PC-3 (cell line): ENCODE data around the gene LRRC61.

Experiments used
- EZH2 ChIP-seq: fragments of 300-600 bp; sonication (generic); IDR thresholded peaks from one replicate; pipeline ENCODE4 v1.6.1; 2017; ENCODE audit warnings: antibody characterized with exemption, mild to moderate bottlenecking, low read length; ENCODE audit not compliant: unreplicated experiment
- TF ChIP-seq, protein P1 (sequence below): fragments of 300-600 bp; sonication (generic); conservative IDR thresholded peaks from 2 replicates; pipeline ENCODE4 v1.5.1; 2017; ENCODE audit warnings: antibody characterized with exemption, low read depth, mild to moderate bottlenecking, low read length

DNA sequence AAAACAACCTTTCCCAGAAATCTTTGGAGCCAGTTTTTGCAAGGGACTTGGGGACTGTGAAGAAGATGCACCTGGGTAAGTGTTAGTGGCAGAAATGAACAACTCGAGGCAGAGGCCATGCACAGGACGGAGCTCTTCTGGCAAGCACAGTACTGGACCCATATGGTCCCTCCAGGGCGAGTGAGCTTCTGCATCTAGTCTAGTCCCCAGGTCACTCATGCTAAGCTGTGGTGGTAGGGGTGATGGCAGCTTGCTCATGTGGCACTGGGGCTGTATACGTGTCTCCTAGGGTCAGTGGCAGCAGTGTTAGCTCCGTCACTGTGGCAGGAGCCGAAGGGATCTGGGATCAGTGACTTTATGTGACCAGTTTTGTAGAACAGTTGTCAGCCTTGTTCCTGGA, 9.3 kb upstream of the LRRC61 start:
- TF ChIP-seq, protein P1, sequence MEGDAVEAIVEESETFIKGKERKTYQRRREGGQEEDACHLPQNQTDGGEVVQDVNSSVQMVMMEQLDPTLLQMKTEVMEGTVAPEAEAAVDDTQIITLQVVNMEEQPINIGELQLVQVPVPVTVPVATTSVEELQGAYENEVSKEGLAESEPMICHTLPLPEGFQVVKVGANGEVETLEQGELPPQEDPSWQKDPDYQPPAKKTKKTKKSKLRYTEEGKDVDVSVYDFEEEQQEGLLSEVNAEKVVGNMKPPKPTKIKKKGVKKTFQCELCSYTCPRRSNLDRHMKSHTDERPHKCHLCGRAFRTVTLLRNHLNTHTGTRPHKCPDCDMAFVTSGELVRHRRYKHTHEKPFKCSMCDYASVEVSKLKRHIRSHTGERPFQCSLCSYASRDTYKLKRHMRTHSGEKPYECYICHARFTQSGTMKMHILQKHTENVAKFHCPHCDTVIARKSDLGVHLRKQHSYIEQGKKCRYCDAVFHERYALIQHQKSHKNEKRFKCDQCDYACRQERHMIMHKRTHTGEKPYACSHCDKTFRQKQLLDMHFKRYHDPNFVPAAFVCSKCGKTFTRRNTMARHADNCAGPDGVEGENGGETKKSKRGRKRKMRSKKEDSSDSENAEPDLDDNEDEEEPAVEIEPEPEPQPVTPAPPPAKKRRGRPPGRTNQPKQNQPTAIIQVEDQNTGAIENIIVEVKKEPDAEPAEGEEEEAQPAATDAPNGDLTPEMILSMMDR: no peak
- no peak for TF ChIP-seq EZH2
